Measurements from ENCODE around the gene PEX5L.

The PEX5L gene

GRCh38 chr3:179768080-179768479 is 268.7 kb downstream of the PEX5L start:
- Histone ChIP-seq H3K79me2 (ENCODE audit: low read length) (no peaks in the 10 kb centered on the region), H3K27ac (ENCODE audit: low read length) (no peak overlapping the region), H4K20me1 (ENCODE audit: insufficient read depth, low read length) (no peaks in the 10 kb centered on the region), H3K27me3 (ENCODE audit: low read depth, low read length) (no peaks in the 10 kb centered on the region), H3K4me3 (ENCODE audit: low read length) (no peak overlapping the region), H2AFZ (ENCODE audit: low read depth, low read length) (no peak overlapping the region), H3K9me3 (ENCODE audit: insufficient read depth, low read length) (no peaks in the 10 kb centered on the region), H3K4me1 (ENCODE audit: low read length) (peaks cover 5% of the 10 kb centered on the region; the same call in 1 of the 2 replicates), H3K36me3 (replicated peaks; ENCODE audit: low read depth, low read length) (peaks cover 33% of the 10 kb centered on the region), H3K4me2 (ENCODE audit: low read length) (no peak overlapping the region), H3K9ac (ENCODE audit: low read length) (no peak overlapping the region)
- TF ChIP-seq EZH2phosphoT487 (IDR thresholded peaks at IDR 0.05; ENCODE audit: low read depth) (no peak), CTCF (IDR thresholded peaks at IDR 0.05; ENCODE audit: low read depth, low read length) (peak; percentile 26)

- TF ChIP-seq EZH2phosphoT487 (IDR thresholded peaks at IDR 0.05; ENCODE audit: low read depth): no peak
- no peak for TF ChIP-seq CTCF (IDR thresholded peaks at IDR 0.05; ENCODE audit: low read depth, low read length)
- H4K20me1 ChIP-seq (ENCODE audit: insufficient read depth, low read length): no peaks in the 10 kb centered on the region
- H3K36me3 ChIP-seq (replicated peaks; ENCODE audit: low read depth, low read length): peaks cover 32% of the 10 kb centered on the region
- no peak overlapping the region for H3K27ac ChIP-seq (ENCODE audit: low read length)
- H3K4me3 ChIP-seq (ENCODE audit: low read length): no peak overlapping the region
- H3K27me3 ChIP-seq (ENCODE audit: low read depth, low read length): no peaks in the 10 kb centered on the region
- peaks cover 5% of the 10 kb centered on the region; the same call in 1 of the 2 replicates for H3K4me1 ChIP-seq (ENCODE audit: low read length)
- no peak overlapping the region for H2AFZ ChIP-seq (ENCODE audit: low read depth, low read length)
- H3K9me3 ChIP-seq (ENCODE audit: insufficient read depth, low read length): no peaks in the 10 kb centered on the region
- H3K4me2 ChIP-seq (ENCODE audit: low read length): no peak overlapping the region
- no peak overlapping the region for H3K9ac ChIP-seq (ENCODE audit: low read length)
- no peaks in the 10 kb centered on the region for H3K79me2 ChIP-seq (ENCODE audit: low read length)
Measured at GRCh38 chr3:179766416-179767133, 270.2 kb downstream of the PEX5L start.

- H3K9ac ChIP-seq (ENCODE audit: low read length): no peak overlapping the region
- H4K20me1 ChIP-seq (ENCODE audit: insufficient read depth, low read length): no peaks in the 10 kb centered on the region
- no peak overlapping the region for H2AFZ ChIP-seq (ENCODE audit: low read depth, low read length)
- no peak overlapping the region for H3K27ac ChIP-seq (ENCODE audit: low read length)
- H3K36me3 ChIP-seq (replicated peaks; ENCODE audit: low read depth, low read length): peaks cover 39% of the 10 kb centered on the region
- peaks cover 5% of the 10 kb centered on the region; the same call in 1 of the 2 replicates for H3K4me1 ChIP-seq (ENCODE audit: low read length)
- TF ChIP-seq EZH2phosphoT487 (IDR thresholded peaks at IDR 0.05; ENCODE audit: low read depth) (no peak), CTCF (IDR thresholded peaks at IDR 0.05; ENCODE audit: low read depth, low read length) (no peak)
- H3K79me2 ChIP-seq (ENCODE audit: low read length): no peaks in the 10 kb centered on the region
- H3K9me3 ChIP-seq (ENCODE audit: insufficient read depth, low read length): no peaks in the 10 kb centered on the region
- H3K4me2 ChIP-seq (ENCODE audit: low read length): no peak overlapping the region
- no peaks in the 10 kb centered on the region for H3K27me3 ChIP-seq (ENCODE audit: low read depth, low read length)
- no peak overlapping the region for H3K4me3 ChIP-seq (ENCODE audit: low read length)
Measured at GRCh38 chr3:179765396-179765795, 271.3 kb downstream of the PEX5L start.

- Histone ChIP-seq H3K9me3 (ENCODE audit: insufficient read depth, low read length) (no peaks in the 10 kb centered on the region), H3K79me2 (ENCODE audit: low read length) (no peaks in the 10 kb centered on the region), H4K20me1 (ENCODE audit: insufficient read depth, low read length) (no peaks in the 10 kb centered on the region), H3K27me3 (ENCODE audit: low read depth, low read length) (no peaks in the 10 kb centered on the region), H3K36me3 (replicated peaks; ENCODE audit: low read depth, low read length) (peaks cover 43% of the 10 kb centered on the region), H3K27ac (ENCODE audit: low read length) (no peak overlapping the region), H3K4me1 (ENCODE audit: low read length) (no peaks in the 10 kb centered on the region), H3K4me3 (ENCODE audit: low read length) (no peak overlapping the region), H3K9ac (ENCODE audit: low read length) (no peak overlapping the region), H2AFZ (ENCODE audit: low read depth, low read length) (no peak overlapping the region), H3K4me2 (ENCODE audit: low read length) (no peak overlapping the region)
- TF ChIP-seq CTCF (IDR thresholded peaks at IDR 0.05; ENCODE audit: low read depth, low read length): no peak
- TF ChIP-seq EZH2phosphoT487 (IDR thresholded peaks at IDR 0.05; ENCODE audit: low read depth): no peak
Measured at GRCh38 chr3:179760944-179761343, 275.8 kb downstream of the PEX5L start.

Measured in OCI-LY3 (cell line).